COLO668 (cell line): ENCODE measurements around the gene PAPSS1.

Experiments
- DNase-seq: peaks from one replicate; lab custom pipeline; 2025; ENCODE audit not compliant: unreplicated experiment; lab: John Stamatoyannopoulos, UW

PAPSS1 gene

DNA sequence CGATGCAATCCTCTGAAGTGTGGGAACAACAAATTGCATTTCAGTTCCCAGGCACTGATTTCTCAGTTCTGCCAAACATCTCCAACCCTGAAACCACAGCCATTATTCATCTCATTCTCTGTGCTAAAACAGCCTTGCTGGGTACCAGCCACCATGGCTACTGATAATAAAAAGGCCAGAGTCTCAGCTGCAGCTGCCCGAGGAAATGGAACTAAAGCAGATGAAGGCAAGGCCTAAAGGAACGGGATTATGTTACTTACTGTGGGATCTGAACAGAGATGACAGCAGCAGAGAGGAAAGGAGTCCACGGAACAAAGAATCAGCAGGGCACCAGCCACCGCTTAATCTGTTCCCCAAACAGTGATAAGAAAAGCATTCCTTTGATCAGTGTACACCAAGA is 155.7 kb downstream of the PAPSS1 start:
- DNase-seq: no peak
